A549 (cell line): ENCODE measurements around the gene DERL3.

Experiments
- CHD2 ChIP-seq: fragments of 150-350 bp; IDR thresholded peaks from 2 replicates; pipeline ENCODE4 v1.6.1; 2014; ENCODE audit warnings: low read length; ENCODE audit not compliant: partially characterized antibody
- EHMT2 ChIP-seq: fragments of 200-600 bp; sonication (generic); IDR thresholded peaks from 2 replicates; pipeline ENCODE4 v1.6.1; 2016; ENCODE audit warnings: antibody characterized with exemption, low read depth, mild to moderate bottlenecking, moderate library complexity
- EP300 ChIP-seq, 2 experiments: fragments of >200 bp; sonication (Bioruptor Twin); formaldehyde crosslinking; IDR thresholded peaks; 2 replicates in 1 of 2; 3 replicates in 1 of 2; pipeline ENCODE4 v1.6.1; 2016 to 2017
- HMGXB4 ChIP-seq: fragments of 250-450 bp; sonication (Bioruptor Pico); IDR thresholded peaks from 2 replicates; pipeline ENCODE4 v1.5.0; 2021; ENCODE audit warnings: mild to moderate bottlenecking, moderate library complexity, borderline replicate concordance
- NFE2L2 ChIP-seq: fragments of 150-350 bp; conservative IDR thresholded peaks from 2 replicates; pipeline ENCODE4 v1.6.1; 2014; ENCODE audit warnings: low read length
- POLR2A ChIP-seq: IDR thresholded peaks from 2 replicates; pipeline ENCODE4 v1.6.1; 2012; ENCODE audit warnings: mild to moderate bottlenecking, low read length
- RAD21 ChIP-seq, 2 experiments: fragments of >200 bp in 1 of 2; sonication (Bioruptor Twin) in 1 of 2; formaldehyde crosslinking in 1 of 2; IDR thresholded peaks in 1 of 2; conservative IDR thresholded peaks in 1 of 2; 2 replicates in 1 of 2; 3 replicates in 1 of 2; pipeline ENCODE4 v1.6.1; 2012 to 2018; ENCODE audit warnings: inconsistent platforms in 1 of 2

- no peak for TF ChIP-seq HMGXB4 (CRISPR knock-in tag)
- TF ChIP-seq EP300 (IDR thresholded peaks at IDR 0.05) = no peak
- TF ChIP-seq RAD21 (conservative IDR thresholded peaks at IDR 0.05 in 1 of 2, IDR thresholded peaks at IDR 0.05 in 1 of 2) = no peak
- no peak for TF ChIP-seq EHMT2
- no peak for TF ChIP-seq NFE2L2
- no peak for TF ChIP-seq POLR2A
- no peak for TF ChIP-seq CHD2
Measured at GRCh38 chr22:23841736-23842445, 3.1 kb upstream of the DERL3 start.
